KOPT-K1 (cell line): ENCODE measurements around the gene TSPO.

ENCODE experiments used
- H3K27ac ChIP-seq: fragments of 200-600 bp; sonication (generic); 2 replicates; pipeline ENCODE4 v1.5.1; 2016; ENCODE audit warnings: antibody characterized with exemption, mild to moderate bottlenecking, low read depth, low read length; ENCODE audit not compliant: poor library complexity, severe bottlenecking
- H3K36me3 ChIP-seq: fragments of 200-600 bp; sonication (generic); 2 replicates; pipeline ENCODE4 v1.5.1; 2017; ENCODE audit warnings: antibody characterized with exemption, mild to moderate bottlenecking, low read length, moderate library complexity; ENCODE audit not compliant: insufficient read depth
- H3K9me3 ChIP-seq: fragments of 200-600 bp; sonication (generic); 2 replicates; pipeline ENCODE4 v1.5.1; 2017; ENCODE audit warnings: antibody characterized with exemption, low read length, mild to moderate bottlenecking; ENCODE audit not compliant: insufficient read depth, poor library complexity, severe bottlenecking

TSPO gene

GRCh38 chr22:43206509-43207161 is 55.3 kb downstream of the TSPO start:
- no peak overlapping the region for H3K27ac ChIP-seq
- H3K36me3 ChIP-seq, result no peaks in the 10 kb centered on the region
- no peaks in the 10 kb centered on the region for H3K9me3 ChIP-seq

DNA sequence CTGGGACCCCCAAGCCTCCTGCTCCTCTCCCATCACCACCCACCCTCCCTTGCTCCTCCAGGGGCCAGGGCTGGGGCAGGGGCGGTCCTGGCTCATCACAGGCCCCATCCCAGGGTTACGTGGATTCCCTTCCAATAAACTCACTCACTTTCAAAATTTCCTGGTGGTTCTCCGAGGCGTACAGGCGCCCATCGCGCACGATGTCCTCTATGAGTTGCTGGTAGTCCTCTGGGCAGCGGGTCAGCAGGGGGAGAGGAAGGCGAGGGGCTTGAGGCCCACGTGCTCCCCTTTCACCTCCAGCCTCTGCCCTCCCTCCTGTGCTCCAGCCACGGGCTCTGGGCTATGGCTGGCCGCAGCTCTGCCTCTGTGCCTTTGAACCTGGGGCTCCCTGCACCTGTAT is 56.0 kb downstream of the TSPO start:
- H3K27ac ChIP-seq, result no peak overlapping the region
- H3K9me3 ChIP-seq, result no peaks in the 10 kb centered on the region
- H3K36me3 ChIP-seq, result no peaks in the 10 kb centered on the region

GRCh38 chr22:43207849-43208702 is 56.7 kb downstream of the TSPO start:
- H3K9me3 ChIP-seq, result no peaks in the 10 kb centered on the region
- no peak overlapping the region for H3K27ac ChIP-seq
- no peaks in the 10 kb centered on the region for H3K36me3 ChIP-seq

DNA sequence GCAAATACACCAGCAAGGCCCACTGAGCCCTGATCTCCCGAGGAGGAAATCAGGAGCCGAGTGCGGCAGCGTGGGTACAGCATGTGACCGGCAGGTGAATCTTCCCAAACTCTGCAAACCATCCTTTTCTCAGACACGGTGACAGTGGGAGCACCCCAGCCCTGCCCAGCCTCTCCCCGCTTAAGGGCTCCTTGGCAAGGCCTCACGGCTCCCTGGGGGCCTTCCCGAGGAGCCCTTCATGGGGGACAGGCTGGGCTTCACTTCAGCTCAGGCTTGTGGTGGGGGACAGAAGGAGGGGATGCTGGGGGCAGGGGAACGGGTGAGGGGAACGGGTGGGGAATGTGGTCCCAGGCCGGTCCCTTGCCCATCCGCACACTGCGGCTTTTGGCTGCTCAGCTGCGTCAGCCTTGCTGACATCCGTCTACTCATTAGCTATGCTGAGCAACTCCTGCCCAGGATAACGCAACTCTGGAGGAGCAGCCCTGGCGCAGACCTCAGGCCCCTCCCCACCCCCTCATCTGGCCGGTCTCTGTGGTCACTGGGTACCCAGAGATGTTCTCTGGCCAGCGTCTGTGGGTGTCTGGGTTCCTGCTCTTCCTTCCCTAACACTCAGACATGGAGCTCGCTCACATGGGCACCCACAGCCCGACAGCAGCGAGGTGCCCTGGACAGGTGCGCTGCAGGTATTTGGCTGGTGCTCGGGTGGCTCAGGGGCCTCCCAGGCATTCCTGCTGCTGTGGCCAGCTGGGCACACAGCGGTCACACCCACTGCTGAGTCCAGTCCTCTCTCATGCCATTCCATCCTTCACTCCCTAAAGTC is 57.6 kb downstream of the TSPO start:
- Histone ChIP-seq H3K9me3 (no peaks in the 10 kb centered on the region), H3K27ac (no peak overlapping the region), H3K36me3 (no peaks in the 10 kb centered on the region)

GRCh38 chr22:43209523-43209890 is 58.1 kb downstream of the TSPO start:
- Histone ChIP-seq H3K27ac (no peak overlapping the region), H3K9me3 (no peaks in the 10 kb centered on the region), H3K36me3 (no peaks in the 10 kb centered on the region)

GRCh38 chr22:43209971-43210370 is 58.6 kb downstream of the TSPO start:
- Histone ChIP-seq H3K36me3 (no peaks in the 10 kb centered on the region), H3K27ac (no peak overlapping the region), H3K9me3 (no peaks in the 10 kb centered on the region)

DNA sequence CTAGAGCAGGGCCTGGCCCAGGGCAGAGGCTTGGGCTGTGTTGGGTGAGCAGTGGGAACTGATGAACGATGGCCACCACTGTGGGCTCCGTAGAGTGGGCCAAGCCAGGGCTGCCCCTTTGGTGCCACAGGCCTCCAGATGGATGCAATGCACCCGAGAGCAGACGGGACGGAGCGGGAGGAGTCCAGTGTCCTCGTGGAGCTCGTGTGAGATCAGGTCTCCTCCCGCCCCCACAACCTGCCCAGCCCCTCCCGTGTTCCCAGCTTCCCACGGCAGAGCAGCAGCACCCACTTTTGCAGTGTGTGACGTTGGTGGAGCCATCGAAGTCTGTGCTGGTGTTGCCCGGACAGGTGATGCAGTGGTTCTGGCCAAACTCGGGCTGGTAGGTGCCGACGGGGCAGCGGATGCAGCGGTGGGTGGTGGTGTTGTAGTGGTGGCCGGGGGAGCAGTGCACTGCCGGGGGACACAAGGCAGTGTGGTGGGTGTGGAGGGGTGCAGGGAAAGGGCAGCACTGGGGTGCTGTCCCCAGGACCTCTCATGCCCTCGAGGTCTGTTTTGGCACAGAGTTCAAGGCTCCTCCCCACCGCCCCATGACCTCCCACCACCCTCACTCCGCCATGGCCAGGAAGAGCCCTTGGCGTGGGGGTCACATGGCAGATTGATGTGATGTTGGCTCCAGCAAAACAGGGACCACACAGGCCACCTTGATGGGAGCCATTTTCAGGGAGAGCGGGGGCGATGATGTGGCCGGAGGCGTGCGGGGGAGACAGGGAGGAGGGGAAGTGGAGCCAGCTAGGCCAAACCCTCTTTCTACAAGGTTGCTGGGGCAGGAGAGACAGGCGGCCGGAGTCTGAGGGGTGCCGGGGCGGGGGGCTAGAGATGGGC is 59.5 kb downstream of the TSPO start:
- H3K36me3 ChIP-seq, result no peaks in the 10 kb centered on the region
- no peak overlapping the region for H3K27ac ChIP-seq
- no peaks in the 10 kb centered on the region for H3K9me3 ChIP-seq

DNA sequence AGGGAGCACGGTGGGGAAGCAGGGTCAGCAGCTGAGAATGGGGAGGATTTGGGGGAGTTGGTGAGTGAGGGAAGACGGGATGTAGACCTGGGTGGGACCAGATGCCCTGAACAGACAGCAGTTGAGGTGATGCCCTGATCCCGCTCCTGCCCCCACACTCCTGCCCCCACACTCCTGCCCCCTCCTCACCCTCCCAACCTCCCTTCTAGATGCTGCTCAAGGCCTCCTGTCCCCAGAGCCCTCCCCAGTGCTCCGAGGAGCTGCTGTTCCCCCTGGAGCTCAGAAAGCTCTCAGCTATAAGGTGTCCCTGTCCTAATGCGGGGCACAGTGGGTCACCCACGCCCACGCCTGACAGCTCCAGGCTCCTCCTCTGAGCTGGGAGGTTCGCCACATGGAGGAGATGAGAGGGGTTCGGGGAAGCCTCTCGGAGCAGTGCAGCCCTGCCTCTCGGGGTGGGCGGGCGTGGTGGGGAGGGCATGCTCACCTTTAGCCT is 60.6 kb downstream of the TSPO start:
- no peak overlapping the region for H3K27ac ChIP-seq
- H3K36me3 ChIP-seq, result no peaks in the 10 kb centered on the region
- H3K9me3 ChIP-seq, result no peaks in the 10 kb centered on the region

GRCh38 chr22:43212434-43212952 is 61.1 kb downstream of the TSPO start:
- H3K9me3 ChIP-seq, result no peaks in the 10 kb centered on the region
- no peak overlapping the region for H3K27ac ChIP-seq
- no peaks in the 10 kb centered on the region for H3K36me3 ChIP-seq
